Mesothelial cell of epicardium (in vitro differentiated cells): ENCODE measurements around the gene STAT4. TPM values are rescaled to one million over a fixed set of nuclear protein-coding genes. Genes with fewer than 3 reads are reported as not detected.

ENCODE experiments used
- DNase-seq, 2 experiments: peaks; one replicate each; pipeline ENCODE4 v3.0.0; 2021; ENCODE audit warnings: low spot score in 2 of 2; ENCODE audit not compliant: unreplicated experiment in 2 of 2
- H3K27ac Mint-ChIP-seq: 2 replicates; pipeline ENCODE4 v1.8.0; 2021; ENCODE audit warnings: mixed read lengths
- H3K27me3 Mint-ChIP-seq: 2 replicates; pipeline ENCODE4 v1.8.0; 2021; ENCODE audit warnings: low read depth, mixed read lengths
- H3K36me3 Mint-ChIP-seq: 2 replicates; pipeline ENCODE4 v1.8.0; 2021; ENCODE audit warnings: mixed read lengths
- H3K4me1 Mint-ChIP-seq: 2 replicates; pipeline ENCODE4 v1.8.0; 2021; ENCODE audit warnings: mixed read lengths
- H3K4me3 Mint-ChIP-seq: 2 replicates; pipeline ENCODE4 v1.8.0; 2021; ENCODE audit warnings: mild to moderate bottlenecking, moderate library complexity, mixed read lengths
- H3K9me3 Mint-ChIP-seq: 2 replicates; pipeline ENCODE4 v1.8.0; 2021; ENCODE audit warnings: mixed read lengths
- total RNA-seq: library from RNA; stranded (reverse); gene quantifications from 3 replicates; pipeline ENCODE4 v1.2.1, GENCODE V29; 2021
- TF ChIP-seq, protein P1 (sequence below): fragments of 200-600 bp; sonication (generic); IDR thresholded peaks from one replicate; pipeline ENCODE4 v1.5.0; 2021; ENCODE audit warnings: antibody characterized with exemption; ENCODE audit not compliant: unreplicated experiment

Gene STAT4
- total RNA-seq, 1 donor from 2014 or later = 2.4 TPM

DNA sequence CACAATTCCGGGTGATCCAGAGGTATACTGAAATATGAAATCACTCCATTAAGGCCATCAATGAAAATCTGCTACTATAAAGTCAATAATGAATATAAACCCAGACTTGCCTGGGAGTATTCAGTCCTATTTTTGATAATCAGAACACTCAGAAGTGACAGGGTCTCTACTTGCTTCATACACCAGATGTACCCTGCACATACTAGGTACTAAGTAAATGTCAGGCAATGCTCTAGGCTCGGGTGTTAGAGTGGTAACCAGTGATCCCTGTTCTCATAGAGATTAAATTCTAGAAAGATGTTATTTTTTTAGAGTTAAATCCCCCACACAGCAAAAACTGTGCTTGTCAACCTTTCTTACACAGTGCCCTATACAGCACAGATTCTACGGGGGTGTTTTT, 149.2 kb downstream of the STAT4 start:
- H3K4me1 Mint-ChIP-seq = no peaks in the 10 kb centered on the region
- H3K9me3 Mint-ChIP-seq = peaks cover 4% of the 10 kb centered on the region
- TF ChIP-seq, protein P1, sequence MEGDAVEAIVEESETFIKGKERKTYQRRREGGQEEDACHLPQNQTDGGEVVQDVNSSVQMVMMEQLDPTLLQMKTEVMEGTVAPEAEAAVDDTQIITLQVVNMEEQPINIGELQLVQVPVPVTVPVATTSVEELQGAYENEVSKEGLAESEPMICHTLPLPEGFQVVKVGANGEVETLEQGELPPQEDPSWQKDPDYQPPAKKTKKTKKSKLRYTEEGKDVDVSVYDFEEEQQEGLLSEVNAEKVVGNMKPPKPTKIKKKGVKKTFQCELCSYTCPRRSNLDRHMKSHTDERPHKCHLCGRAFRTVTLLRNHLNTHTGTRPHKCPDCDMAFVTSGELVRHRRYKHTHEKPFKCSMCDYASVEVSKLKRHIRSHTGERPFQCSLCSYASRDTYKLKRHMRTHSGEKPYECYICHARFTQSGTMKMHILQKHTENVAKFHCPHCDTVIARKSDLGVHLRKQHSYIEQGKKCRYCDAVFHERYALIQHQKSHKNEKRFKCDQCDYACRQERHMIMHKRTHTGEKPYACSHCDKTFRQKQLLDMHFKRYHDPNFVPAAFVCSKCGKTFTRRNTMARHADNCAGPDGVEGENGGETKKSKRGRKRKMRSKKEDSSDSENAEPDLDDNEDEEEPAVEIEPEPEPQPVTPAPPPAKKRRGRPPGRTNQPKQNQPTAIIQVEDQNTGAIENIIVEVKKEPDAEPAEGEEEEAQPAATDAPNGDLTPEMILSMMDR = no peak
- H3K27ac Mint-ChIP-seq = no peak overlapping the region
- no peak for DNase-seq
- no peaks in the 10 kb centered on the region for H3K27me3 Mint-ChIP-seq
- peaks cover 77% of the 10 kb centered on the region for H3K36me3 Mint-ChIP-seq
- H3K4me3 Mint-ChIP-seq = no peak overlapping the region

DNA sequence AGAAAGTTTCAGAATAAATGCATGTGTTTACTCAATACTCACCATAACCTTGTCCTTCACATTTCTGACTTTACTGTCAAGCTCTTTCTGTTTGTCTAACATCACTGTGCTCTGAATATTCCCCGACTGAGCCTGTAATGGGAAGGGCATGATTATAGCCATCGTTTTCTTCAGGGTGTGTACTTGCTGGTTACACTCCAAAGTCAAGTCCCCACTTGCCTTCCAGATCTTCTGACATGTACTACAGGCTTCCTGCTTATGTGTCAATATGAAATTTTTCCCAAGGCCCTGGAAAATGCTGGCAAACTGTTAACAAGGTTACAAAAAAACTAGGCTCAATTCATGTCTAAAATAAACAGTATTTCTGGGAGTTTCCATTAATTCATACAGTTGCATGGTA, 149.8 kb downstream of the STAT4 start:
- DNase-seq = no peak
- no peak overlapping the region for H3K27ac Mint-ChIP-seq
- H3K36me3 Mint-ChIP-seq = peaks cover 78% of the 10 kb centered on the region
- TF ChIP-seq, protein P1 = no peak
- H3K27me3 Mint-ChIP-seq = no peaks in the 10 kb centered on the region
- H3K9me3 Mint-ChIP-seq = peaks cover 4% of the 10 kb centered on the region
- H3K4me1 Mint-ChIP-seq = no peaks in the 10 kb centered on the region
- no peak overlapping the region for H3K4me3 Mint-ChIP-seq

GRCh38 chr2:190999949-191000665, 150.7 kb downstream of the STAT4 start:
- no peak overlapping the region for H3K4me3 Mint-ChIP-seq
- no peaks in the 10 kb centered on the region for H3K4me1 Mint-ChIP-seq
- H3K27me3 Mint-ChIP-seq = no peaks in the 10 kb centered on the region
- TF ChIP-seq, protein P1 = no peak
- no peak overlapping the region for H3K27ac Mint-ChIP-seq
- no peak for DNase-seq
- H3K36me3 Mint-ChIP-seq = peaks cover 83% of the 10 kb centered on the region
- peaks cover 3% of the 10 kb centered on the region for H3K9me3 Mint-ChIP-seq

GRCh38 chr2:190999058-190999457, 151.7 kb downstream of the STAT4 start:
- no peak for DNase-seq
- Mint-ChIP-seq H3K27me3 (no peaks in the 10 kb centered on the region), H3K27ac (no peak overlapping the region), H3K4me1 (no peaks in the 10 kb centered on the region), H3K4me3 (no peak overlapping the region), H3K9me3 (no peaks in the 10 kb centered on the region), H3K36me3 (peaks cover 81% of the 10 kb centered on the region)
- TF ChIP-seq, protein P1 = no peak

DNA sequence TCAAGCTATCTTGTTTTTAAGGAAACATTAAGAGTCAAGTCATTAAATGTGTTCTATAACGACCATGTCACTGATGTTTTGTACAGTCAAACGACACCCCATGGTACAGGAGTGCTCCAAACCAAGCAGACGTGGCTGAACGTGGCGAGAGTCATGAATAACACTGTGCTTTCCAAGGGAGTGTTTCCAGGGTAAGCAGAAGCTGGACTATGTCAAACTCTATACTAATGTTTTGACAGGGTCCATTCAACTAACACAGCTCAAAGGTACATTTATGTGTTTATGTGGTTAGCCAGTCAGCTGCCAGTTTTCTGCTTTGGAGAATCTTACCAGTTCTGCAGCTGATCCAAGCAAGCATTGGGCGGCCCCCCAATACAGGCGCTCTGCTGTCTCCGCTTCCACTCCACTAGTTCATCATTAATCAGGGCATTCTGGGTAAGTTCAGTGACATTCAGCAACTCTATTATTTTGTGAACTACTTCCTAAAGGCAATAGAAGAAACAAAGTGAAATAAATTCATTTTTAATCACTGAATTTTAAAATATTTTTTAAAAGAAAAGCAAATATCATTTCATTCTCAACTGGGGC, 153.2 kb downstream of the STAT4 start:
- Mint-ChIP-seq H3K4me3 (no peak overlapping the region), H3K27ac (no peak overlapping the region), H3K9me3 (no peaks in the 10 kb centered on the region), H3K27me3 (no peaks in the 10 kb centered on the region), H3K36me3 (peaks cover 79% of the 10 kb centered on the region), H3K4me1 (no peaks in the 10 kb centered on the region)
- TF ChIP-seq, protein P1 = no peak
- DNase-seq = no peak
